Activated CD4-positive, alpha-beta T cell treated with anti-CD3 and anti-CD28 coated beads, Interleukin-2, amount 10 ng/mL, durations not matched to agents 7 days and 5 days (primary cell): Measurements from ENCODE around the gene KRT85. TPM values are rescaled to one million over a fixed set of nuclear protein-coding genes. Genes with fewer than 3 reads are reported as not detected.
"Not testable (repeated sequence)": the region's sequence is repeated elsewhere in the genome, so short reads cannot be mapped to it uniquely, and the experiment has no call there.

Experiments
- CTCF ChIA-PET: fragments of 350-600 bp; sonication (Branson Sonifier 250); formaldehyde crosslinking; loops from one replicate; lab custom pipeline; 2021; ENCODE audit warnings: antibody characterized with exemption; lab: Charles Lee
- POLR2A ChIA-PET: fragments of 350-600 bp; sonication (Branson Sonifier 250); formaldehyde crosslinking; loops from one replicate; lab custom pipeline; 2021; ENCODE audit warnings: antibody characterized with exemption; lab: Charles Lee
- DNase-seq: peaks from one replicate; pipeline ENCODE4 v3.0.0-alpha.2; 2020
- H3K27ac Mint-ChIP-seq: one replicate; pipeline ENCODE4 v1.8.0; 2021; ENCODE audit warnings: mild to moderate bottlenecking, moderate library complexity, mixed read lengths
- H3K27me3 Mint-ChIP-seq: one replicate; pipeline ENCODE4 v1.8.0; 2021; ENCODE audit warnings: mixed read lengths
- H3K36me3 Mint-ChIP-seq: one replicate; pipeline ENCODE4 v1.8.0; 2021; ENCODE audit warnings: low read depth, mixed read lengths
- H3K4me1 Mint-ChIP-seq: one replicate; pipeline ENCODE4 v1.8.0; 2021; ENCODE audit warnings: mixed read lengths
- H3K4me3 Mint-ChIP-seq: one replicate; pipeline ENCODE4 v1.8.0; 2021; ENCODE audit warnings: mild to moderate bottlenecking, moderate library complexity, mixed read lengths
- H3K9me3 Mint-ChIP-seq: one replicate; pipeline ENCODE4 v1.8.0; 2021; ENCODE audit warnings: mixed read lengths
- total RNA-seq, 2 experiments: library from RNA; stranded (reverse); gene quantifications; one replicate each; pipeline ENCODE4 v1.2.3, GENCODE V29; 2021

The KRT85 gene
- total RNA-seq, 2 experiments from 2014 or later: not detected

GRCh38 chr12:52323001-52323400 is 44.3 kb downstream of the KRT85 start:
- H3K9me3 Mint-ChIP-seq: no peaks in the 10 kb centered on the region
- no peak for DNase-seq
- no peak overlapping the region for H3K4me3 Mint-ChIP-seq
- CTCF ChIA-PET: no interaction called here
- H3K27me3 Mint-ChIP-seq: peaks cover 28% of the 10 kb centered on the region
- no peaks in the 10 kb centered on the region for H3K36me3 Mint-ChIP-seq
- no peak overlapping the region for H3K27ac Mint-ChIP-seq
- POLR2A ChIA-PET: no interaction called here
- H3K4me1 Mint-ChIP-seq: peaks cover 13% of the 10 kb centered on the region

- Mint-ChIP-seq H3K4me1 (peaks cover 4% of the 10 kb centered on the region), H3K27ac (no peak overlapping the region), H3K4me3 (no peak overlapping the region), H3K27me3 (peaks cover 28% of the 10 kb centered on the region), H3K36me3 (no peaks in the 10 kb centered on the region), H3K9me3 (no peaks in the 10 kb centered on the region)
- CTCF ChIA-PET: interaction anchor here (1.1 kb wide), 1 partner anchor 43 kb away, joined by 4 read pairs; no protein-coding TSS in a partner anchor
- POLR2A ChIA-PET: no interaction called here
- no peak for DNase-seq
Measured at GRCh38 chr12:52322069-52322468, 45.2 kb downstream of the KRT85 start.

GRCh38 chr12:52321418-52321817 is 45.9 kb downstream of the KRT85 start:
- H3K9me3 Mint-ChIP-seq: no peaks in the 10 kb centered on the region
- ChIA-PET POLR2A (no interaction called here), CTCF (interaction anchor here (1.1 kb wide), 1 partner anchor 43 kb away, joined by 4 read pairs; no protein-coding TSS in a partner anchor)
- DNase-seq: no peak
- peaks cover 28% of the 10 kb centered on the region for H3K27me3 Mint-ChIP-seq
- H3K4me1 Mint-ChIP-seq: no peaks in the 10 kb centered on the region
- H3K36me3 Mint-ChIP-seq: no peaks in the 10 kb centered on the region
- H3K27ac Mint-ChIP-seq: no peak overlapping the region
- no peak overlapping the region for H3K4me3 Mint-ChIP-seq

GRCh38 chr12:52320784-52321400 is 46.4 kb downstream of the KRT85 start, which contains the start of gene KRT83:
Gene KRT83 (minus strand): TSS chr12:52321398. CDS start chr12:52321335, 63 bp downstream.
- Mint-ChIP-seq H3K9me3 (no peaks in the 10 kb centered on the region), H3K4me3 (no peak within 1 kb of the TSS), H3K27ac (no peak within 1 kb of the TSS), H3K27me3 (peaks cover 28% of the 10 kb centered on the region), H3K36me3 (no peaks in the 10 kb centered on the region), H3K4me1 (no peaks in the 10 kb centered on the region)
- CTCF ChIA-PET: no interaction called here
- POLR2A ChIA-PET: no interaction called here
- no peak for DNase-seq

GRCh38 chr12:52319097-52319496 is 48.2 kb downstream of the KRT85 start:
- Mint-ChIP-seq H3K27ac (no peak overlapping the region), H3K4me1 (no peaks in the 10 kb centered on the region), H3K4me3 (no peak overlapping the region), H3K36me3 (no peaks in the 10 kb centered on the region), H3K9me3 (no peaks in the 10 kb centered on the region), H3K27me3 (peaks cover 23% of the 10 kb centered on the region)
- ChIA-PET CTCF (interaction anchor here (1.2 to 1.9 kb wide), 2 partner anchors 10 to 133 kb away, joined by 3 to 9 read pairs; no protein-coding TSS in a partner anchor), POLR2A (no interaction called here)
- no peak for DNase-seq

GRCh38 chr12:52318241-52318990 is 48.9 kb downstream of the KRT85 start:
- no peak for DNase-seq
- Mint-ChIP-seq H3K27ac (no peak overlapping the region), H3K4me1 (no peaks in the 10 kb centered on the region), H3K4me3 (no peak overlapping the region), H3K27me3 (peaks cover 30% of the 10 kb centered on the region), H3K36me3 (no peaks in the 10 kb centered on the region), H3K9me3 (no peaks in the 10 kb centered on the region)
- CTCF ChIA-PET: interaction anchor here (1.9 kb wide), 1 partner anchor 9 kb away, joined by 9 read pairs; no protein-coding TSS in a partner anchor
- POLR2A ChIA-PET: no interaction called here

GRCh38 chr12:52317468-52318052 is 49.7 kb downstream of the KRT85 start:
- H3K9me3 Mint-ChIP-seq: no peaks in the 10 kb centered on the region
- no peak overlapping the region for H3K4me3 Mint-ChIP-seq
- DNase-seq: no peak
- H3K27me3 Mint-ChIP-seq: peaks cover 33% of the 10 kb centered on the region
- no peaks in the 10 kb centered on the region for H3K4me1 Mint-ChIP-seq
- no peaks in the 10 kb centered on the region for H3K36me3 Mint-ChIP-seq
- CTCF ChIA-PET: interaction anchor here (1.8 to 1.9 kb wide), 2 partner anchors 8 kb away, joined by 5 to 9 read pairs; no protein-coding TSS in a partner anchor
- peak overlapping the region; percentile 44 for H3K27ac Mint-ChIP-seq
- POLR2A ChIA-PET: no interaction called here

GRCh38 chr12:52316701-52317100 is 50.6 kb downstream of the KRT85 start:
- Mint-ChIP-seq H3K4me3 (no peak overlapping the region), H3K9me3 (no peaks in the 10 kb centered on the region), H3K27me3 (peaks cover 39% of the 10 kb centered on the region), H3K27ac (no peak overlapping the region), H3K36me3 (no peaks in the 10 kb centered on the region), H3K4me1 (no peaks in the 10 kb centered on the region)
- no peak for DNase-seq
- POLR2A ChIA-PET: no interaction called here
- CTCF ChIA-PET: interaction anchor here (1.8 kb wide), 1 partner anchor 9 kb away, joined by 5 read pairs; no protein-coding TSS in a partner anchor

- CTCF ChIA-PET: interaction anchor here (1.2 to 1.8 kb wide), 4 partner anchors 9 to 198 kb away, joined by 3 to 5 read pairs (median 5); no protein-coding TSS in a partner anchor
- no peaks in the 10 kb centered on the region for H3K9me3 Mint-ChIP-seq
- no peak for DNase-seq
- no peaks in the 10 kb centered on the region for H3K4me1 Mint-ChIP-seq
- POLR2A ChIA-PET: no interaction called here
- H3K27ac Mint-ChIP-seq: no peak overlapping the region
- H3K27me3 Mint-ChIP-seq: peaks cover 43% of the 10 kb centered on the region
- H3K4me3 Mint-ChIP-seq: no peak overlapping the region
- H3K36me3 Mint-ChIP-seq: no peaks in the 10 kb centered on the region
Measured at GRCh38 chr12:52316290-52316689, 51.0 kb downstream of the KRT85 start.

- peak; percentile 46 for DNase-seq
- H3K36me3 Mint-ChIP-seq, H3K27ac Mint-ChIP-seq, H3K4me1 Mint-ChIP-seq, H3K4me3 Mint-ChIP-seq, H3K9me3 Mint-ChIP-seq, POLR2A ChIA-PET: not testable (repeated sequence)
- peaks cover 46% of the 10 kb centered on the region for H3K27me3 Mint-ChIP-seq
- CTCF ChIA-PET: interaction anchor here (0.7 to 1.8 kb wide), 5 partner anchors 10 to 563 kb away, joined by 3 to 5 read pairs (median 5); no protein-coding TSS in a partner anchor
Measured at GRCh38 chr12:52315721-52316120, 51.6 kb downstream of the KRT85 start.

- H3K36me3 Mint-ChIP-seq: no peaks in the 10 kb centered on the region
- H3K27ac Mint-ChIP-seq: no peak overlapping the region
- ChIA-PET POLR2A (no interaction called here), CTCF (no interaction called here)
- no peak for DNase-seq
- H3K4me3 Mint-ChIP-seq: no peak overlapping the region
- H3K9me3 Mint-ChIP-seq: no peaks in the 10 kb centered on the region
- peaks cover 48% of the 10 kb centered on the region for H3K27me3 Mint-ChIP-seq
- no peaks in the 10 kb centered on the region for H3K4me1 Mint-ChIP-seq
Measured at GRCh38 chr12:52314511-52314910, 52.8 kb downstream of the KRT85 start.

- POLR2A ChIA-PET: no interaction called here
- CTCF ChIA-PET: interaction anchor here (0.9 kb wide), 1 partner anchor 170 kb away, joined by 3 read pairs; no protein-coding TSS in a partner anchor
- peaks cover under 1% of the 10 kb centered on the region for H3K4me1 Mint-ChIP-seq
- H3K27me3 Mint-ChIP-seq: peaks cover 50% of the 10 kb centered on the region
- H3K36me3 Mint-ChIP-seq: no peaks in the 10 kb centered on the region
- H3K27ac Mint-ChIP-seq: peak overlapping the region; percentile 9
- no peak for DNase-seq
- H3K4me3 Mint-ChIP-seq: no peak overlapping the region
- H3K9me3 Mint-ChIP-seq: no peaks in the 10 kb centered on the region
Measured at GRCh38 chr12:52313926-52314325, 53.4 kb downstream of the KRT85 start.
